ENCODE results near the gene B3GLCT. TPM values are rescaled to one million over a fixed set of nuclear protein-coding genes. Genes with fewer than 3 reads are reported as not detected.
A peak's percentile ranks its signal among the peaks of the same experiment; 100 is the strongest.

Gene B3GLCT
- total and polyA plus RNA-seq, 10 of the 15 experiments (the other 5 are each of a cell fraction or from before 2014, with no cell fraction given): 0.07 to 0.89 (median 0.25) TPM

DNA sequence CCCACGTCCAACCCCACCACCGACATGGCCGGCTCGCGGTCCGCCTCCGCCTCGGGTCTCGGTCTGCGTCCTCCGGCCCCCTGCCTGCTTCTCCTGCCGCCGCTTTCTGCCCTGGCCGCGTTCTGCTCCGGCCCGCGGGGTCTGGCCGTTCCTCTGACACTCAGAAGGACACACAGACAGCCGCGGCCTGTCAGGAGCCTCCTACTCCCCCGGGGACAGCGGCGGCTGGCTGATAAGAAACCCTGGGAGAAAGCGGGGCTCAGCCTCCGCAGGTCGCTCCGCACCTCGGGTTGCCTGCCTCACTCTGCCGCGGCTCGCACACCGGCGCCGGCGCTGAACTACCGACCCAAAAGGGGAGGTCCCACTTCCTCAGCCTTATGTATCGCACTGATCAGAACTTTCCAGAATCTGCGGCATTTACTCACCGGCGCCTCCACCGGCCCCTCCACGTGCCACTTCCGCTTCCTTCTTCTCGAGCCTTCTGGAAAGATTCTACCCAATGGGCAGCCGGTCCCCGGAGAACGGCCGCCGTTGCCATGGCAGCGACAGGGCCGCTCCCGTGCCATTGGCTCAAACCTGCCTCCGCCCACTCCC is 38.1 kb upstream of the B3GLCT start, which contains the start of gene HSPH1 (continued):
- TF ChIP-seq, protein P1, sequence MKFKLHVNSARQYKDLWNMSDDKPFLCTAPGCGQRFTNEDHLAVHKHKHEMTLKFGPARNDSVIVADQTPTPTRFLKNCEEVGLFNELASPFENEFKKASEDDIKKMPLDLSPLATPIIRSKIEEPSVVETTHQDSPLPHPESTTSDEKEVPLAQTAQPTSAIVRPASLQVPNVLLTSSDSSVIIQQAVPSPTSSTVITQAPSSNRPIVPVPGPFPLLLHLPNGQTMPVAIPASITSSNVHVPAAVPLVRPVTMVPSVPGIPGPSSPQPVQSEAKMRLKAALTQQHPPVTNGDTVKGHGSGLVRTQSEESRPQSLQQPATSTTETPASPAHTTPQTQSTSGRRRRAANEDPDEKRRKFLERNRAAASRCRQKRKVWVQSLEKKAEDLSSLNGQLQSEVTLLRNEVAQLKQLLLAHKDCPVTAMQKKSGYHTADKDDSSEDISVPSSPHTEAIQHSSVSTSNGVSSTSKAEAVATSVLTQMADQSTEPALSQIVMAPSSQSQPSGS (IDR thresholded peaks at IDR 0.05; ENCODE audit: low read length): no peak
- TF ChIP-seq SP1 (IDR thresholded peaks at IDR 0.05; ENCODE audit: low read depth, low read length): peak; percentile 65
- TF ChIP-seq SMC3 (IDR thresholded peaks at IDR 0.05; ENCODE audit: borderline replicate concordance, low read length): no peak

DNA sequence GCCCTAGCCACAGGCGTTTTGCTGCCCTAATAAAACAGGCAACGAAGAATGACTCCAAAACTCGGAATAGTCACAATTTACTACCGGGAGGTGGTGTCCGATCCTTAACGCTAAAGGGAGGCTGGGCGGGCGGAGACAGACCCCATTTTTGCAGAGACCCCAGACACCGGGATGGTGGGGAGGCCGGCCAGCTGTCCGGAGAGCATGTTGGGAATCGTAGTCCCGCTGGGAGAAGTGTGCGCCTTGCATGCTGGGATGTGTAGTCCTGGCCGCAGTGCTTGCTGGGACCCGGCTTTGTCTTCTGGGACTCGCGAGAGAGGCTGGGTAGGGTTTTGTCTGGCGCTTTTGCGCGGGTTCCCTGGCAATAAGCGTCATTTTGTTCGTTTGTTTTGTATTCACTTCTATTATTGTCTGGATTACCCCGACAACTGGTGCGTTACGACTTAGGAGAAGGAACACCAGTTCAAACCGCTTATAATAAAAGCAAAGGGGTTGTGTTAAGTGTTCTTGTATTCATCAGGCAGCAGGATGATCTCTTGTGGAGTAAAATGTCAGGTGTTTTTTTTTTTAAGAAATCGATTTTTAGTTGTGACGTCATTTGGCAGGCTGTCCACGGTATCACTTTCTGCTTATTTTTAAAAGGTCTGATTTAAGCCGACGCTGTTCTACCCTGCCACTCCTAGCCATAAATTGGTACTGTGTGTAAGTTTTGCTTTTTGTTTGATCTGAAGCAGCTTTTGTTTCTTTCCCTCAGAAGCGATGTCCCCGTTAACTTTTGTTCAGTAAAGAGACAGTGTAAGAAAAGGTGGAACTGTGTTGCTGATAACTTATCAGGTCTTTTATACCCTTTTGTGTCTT is 37.4 kb upstream of the B3GLCT start:
- Histone ChIP-seq H3K4me1 (ENCODE audit: control insufficient read depth, insufficient read depth, low read length) (peaks cover 3% of the 10 kb centered on the region), H3K4me3 (peak overlapping the region; percentile 88), H3K27ac (ENCODE audit: control insufficient read depth, insufficient read depth) (peak overlapping the region; percentile 79), H2AFZ (ENCODE audit: control insufficient read depth, low read depth, low read length) (peak overlapping the region; percentile 99), H3K36me3 (ENCODE audit: control insufficient read depth in 2 of 2, insufficient read depth in 2 of 2, low read length in 1 of 2) (no peaks in the 10 kb centered on the region; a peak in 1 of 4 replicates), H3K27me3 (replicated peaks in 1 of 2; ENCODE audit: control insufficient read depth in 2 of 2, insufficient read depth in 2 of 2, low read length in 1 of 2) (no peaks in the 10 kb centered on the region), H3K4me2 (ENCODE audit: control insufficient read depth, insufficient read depth) (peak overlapping the region; percentile 64), H3K79me2 (ENCODE audit: control insufficient read depth, insufficient read depth, low read length) (peaks cover 41% of the 10 kb centered on the region), H4K20me1 (ENCODE audit: control insufficient read depth, insufficient read depth) (no peaks in the 10 kb centered on the region), H3K9ac (ENCODE audit: control insufficient read depth, insufficient read depth, low read length) (peak overlapping the region; percentile 69), H3K9me3 (replicated peaks; ENCODE audit: control insufficient read depth, insufficient read depth, low read length) (no peaks in the 10 kb centered on the region)
- DNase-seq (ENCODE audit: low read depth, low spot score) (peak; percentile 92), FAIRE-seq (peak; percentile 99), ATAC-seq (peak; percentile 92)
- ChIA-PET RAD21 (ENCODE audit: unreplicated experiment) (interaction anchor here (1.1 kb wide), 2 partner anchors 9 to 11 kb away, joined by 3 read pairs; no protein-coding TSS in a partner anchor), POLR2A (no interaction called here), CTCF (interaction anchor here (1.2 kb wide), 1 partner anchor 8 kb away, joined by 4 read pairs; no protein-coding TSS in a partner anchor), SMC1A (ENCODE audit: uncharacterized antibody, unreplicated experiment) (interaction anchor here (1.1 kb wide), 1 partner anchor 114 kb away, joined by 3 read pairs; no protein-coding TSS in a partner anchor)
- intact Hi-C loops (cut with micrococcal nuclease; ENCODE audit: unreplicated experiment): no loop called here
- in situ Hi-C loops (cut with MboI): loop anchor here (25.0 kb wide), 1 partner anchor 1375 kb away; the partner anchor contains the start of gene N4BP2L2
- WGBS (ENCODE audit: insufficient coverage, insufficient replicate concordance, low lambda C conversion rate, missing lambda C conversion rate): 2% methylated on average over 34 of the region's 34 CpGs
- BruUV-seq (replicated peaks): TSS peak; percentile 97
- TF ChIP-seq, protein P2, sequence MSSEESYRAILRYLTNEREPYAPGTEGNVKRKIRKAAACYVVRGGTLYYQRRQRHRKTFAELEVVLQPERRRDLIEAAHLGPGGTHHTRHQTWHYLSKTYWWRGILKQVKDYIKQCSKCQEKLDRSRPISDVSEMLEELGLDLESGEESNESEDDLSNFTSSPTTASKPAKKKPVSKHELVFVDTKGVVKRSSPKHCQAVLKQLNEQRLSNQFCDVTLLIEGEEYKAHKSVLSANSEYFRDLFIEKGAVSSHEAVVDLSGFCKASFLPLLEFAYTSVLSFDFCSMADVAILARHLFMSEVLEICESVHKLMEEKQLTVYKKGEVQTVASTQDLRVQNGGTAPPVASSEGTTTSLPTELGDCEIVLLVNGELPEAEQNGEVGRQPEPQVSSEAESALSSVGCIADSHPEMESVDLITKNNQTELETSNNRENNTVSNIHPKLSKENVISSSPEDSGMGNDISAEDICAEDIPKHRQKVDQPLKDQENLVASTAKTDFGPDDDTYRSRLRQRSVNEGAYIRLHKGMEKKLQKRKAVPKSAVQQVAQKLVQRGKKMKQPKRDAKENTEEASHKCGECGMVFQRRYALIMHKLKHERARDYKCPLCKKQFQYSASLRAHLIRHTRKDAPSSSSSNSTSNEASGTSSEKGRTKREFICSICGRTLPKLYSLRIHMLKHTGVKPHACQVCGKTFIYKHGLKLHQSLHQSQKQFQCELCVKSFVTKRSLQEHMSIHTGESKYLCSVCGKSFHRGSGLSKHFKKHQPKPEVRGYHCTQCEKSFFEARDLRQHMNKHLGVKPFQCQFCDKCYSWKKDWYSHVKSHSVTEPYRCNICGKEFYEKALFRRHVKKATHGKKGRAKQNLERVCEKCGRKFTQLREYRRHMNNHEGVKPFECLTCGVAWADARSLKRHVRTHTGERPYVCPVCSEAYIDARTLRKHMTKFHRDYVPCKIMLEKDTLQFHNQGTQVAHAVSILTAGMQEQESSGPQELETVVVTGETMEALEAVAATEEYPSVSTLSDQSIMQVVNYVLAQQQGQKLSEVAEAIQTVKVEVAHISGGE (CRISPR knock-in tag; IDR thresholded peaks at IDR 0.05): no peak
- TF ChIP-seq TCF3 (IDR thresholded peaks at IDR 0.05; ENCODE audit: borderline replicate concordance, insufficient read depth, low read depth, low read length) (peak; percentile 78; the same call in 1 of the 2 replicates), IKZF1 (conservative IDR thresholded peaks at IDR 0.05) (peak; percentile 96), CREM (IDR thresholded peaks at IDR 0.05; ENCODE audit: low read depth) (peak; percentile 87), RCOR1 (conservative IDR thresholded peaks at IDR 0.05; ENCODE audit: low read depth, low read length) (peak; percentile 97), ATF7 (IDR thresholded peaks at IDR 0.05; ENCODE audit: low read depth) (peak; percentile 98), EED (IDR thresholded peaks at IDR 0.05; ENCODE audit: low read depth) (no peak; the same call in 1 of the 2 replicates)
- TF ChIP-seq, protein P3, sequence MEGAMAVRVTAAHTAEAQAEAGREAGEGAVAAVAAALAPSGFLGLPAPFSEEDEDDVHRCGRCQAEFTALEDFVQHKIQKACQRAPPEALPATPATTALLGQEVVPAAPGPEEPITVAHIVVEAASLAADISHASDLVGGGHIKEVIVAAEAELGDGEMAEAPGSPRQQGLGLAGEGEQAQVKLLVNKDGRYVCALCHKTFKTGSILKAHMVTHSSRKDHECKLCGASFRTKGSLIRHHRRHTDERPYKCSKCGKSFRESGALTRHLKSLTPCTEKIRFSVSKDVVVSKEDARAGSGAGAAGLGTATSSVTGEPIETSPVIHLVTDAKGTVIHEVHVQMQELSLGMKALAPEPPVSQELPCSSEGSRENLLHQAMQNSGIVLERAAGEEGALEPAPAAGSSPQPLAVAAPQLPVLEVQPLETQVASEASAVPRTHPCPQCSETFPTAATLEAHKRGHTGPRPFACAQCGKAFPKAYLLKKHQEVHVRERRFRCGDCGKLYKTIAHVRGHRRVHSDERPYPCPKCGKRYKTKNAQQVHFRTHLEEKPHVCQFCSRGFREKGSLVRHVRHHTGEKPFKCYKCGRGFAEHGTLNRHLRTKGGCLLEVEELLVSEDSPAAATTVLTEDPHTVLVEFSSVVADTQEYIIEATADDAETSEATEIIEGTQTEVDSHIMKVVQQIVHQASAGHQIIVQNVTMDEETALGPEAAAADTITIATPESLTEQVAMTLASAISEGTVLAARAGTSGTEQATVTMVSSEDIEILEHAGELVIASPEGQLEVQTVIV (IDR thresholded peaks at IDR 0.05; ENCODE audit: borderline replicate concordance, partially characterized antibody): peak; percentile 5
